ENCODE data around the gene CHD2. TPM values are rescaled to one million over a fixed set of nuclear protein-coding genes. Genes with fewer than 3 reads are reported as not detected.
A peak's percentile ranks its signal among the peaks of the same experiment; 100 is the strongest.

Gene CHD2
- total RNA-seq, 1 experiment from 2014 or later: 63.3 TPM

DNA sequence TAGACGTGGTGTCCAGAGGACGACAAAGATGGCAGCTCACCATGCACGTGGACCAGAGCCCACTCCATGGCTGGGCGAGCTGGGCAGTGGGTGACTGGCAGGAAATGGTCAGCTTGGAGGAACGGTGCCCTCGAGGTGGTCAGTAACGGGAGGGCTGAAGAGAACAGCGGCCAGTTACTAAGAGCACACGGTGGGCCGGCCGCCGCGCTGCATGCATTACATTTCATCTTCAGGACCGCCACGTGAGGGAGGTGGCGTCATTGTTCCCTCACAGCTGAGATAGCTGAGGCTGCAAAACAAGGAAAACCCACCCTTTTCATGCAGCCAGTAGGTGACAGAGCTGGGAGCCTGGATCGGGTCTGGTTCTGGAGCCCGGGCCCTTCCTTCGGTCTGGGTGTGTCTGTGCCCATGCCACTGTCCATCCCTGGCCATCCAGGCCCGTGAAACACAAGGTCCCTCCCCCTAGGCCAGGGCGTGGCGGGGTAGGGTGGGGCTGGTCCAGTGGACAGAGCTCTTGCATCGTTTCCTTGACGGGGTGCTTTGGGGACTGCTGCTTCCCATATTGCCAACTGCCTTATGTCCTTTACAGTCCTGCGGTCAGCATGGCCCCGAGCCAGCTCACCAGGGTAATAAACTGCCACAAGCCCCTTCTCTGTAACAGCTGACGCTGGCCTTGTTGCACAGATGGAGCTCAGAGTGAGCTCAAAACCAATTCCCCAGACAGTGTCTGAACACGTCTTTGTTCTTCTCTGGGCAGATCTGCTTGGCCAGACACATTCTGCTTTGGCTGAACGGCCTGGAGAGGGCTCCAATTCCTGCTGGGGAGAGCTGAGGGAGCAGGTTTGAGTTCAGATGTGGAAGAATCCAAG is 137.1 kb downstream of the CHD2 start:
- no peak overlapping the region for H3K14ac ChIP-seq (ENCODE audit: insufficient read depth, low read length)
- no peak overlapping the region for H2BK12ac ChIP-seq (ENCODE audit: insufficient read length, low read depth, low read length)
- no CpG with 5 or more reads among the region's 29 CpGs for WGBS (ENCODE audit: extremely low coverage, insufficient read length, low lambda C conversion rate)
- no peak overlapping the region for H3K18ac ChIP-seq (ENCODE audit: insufficient read length, low read depth, low read length)
- no peak overlapping the region for H3K4me2 ChIP-seq (ENCODE audit: insufficient read depth, insufficient read length, low read length)
- TF ChIP-seq, protein P1, sequence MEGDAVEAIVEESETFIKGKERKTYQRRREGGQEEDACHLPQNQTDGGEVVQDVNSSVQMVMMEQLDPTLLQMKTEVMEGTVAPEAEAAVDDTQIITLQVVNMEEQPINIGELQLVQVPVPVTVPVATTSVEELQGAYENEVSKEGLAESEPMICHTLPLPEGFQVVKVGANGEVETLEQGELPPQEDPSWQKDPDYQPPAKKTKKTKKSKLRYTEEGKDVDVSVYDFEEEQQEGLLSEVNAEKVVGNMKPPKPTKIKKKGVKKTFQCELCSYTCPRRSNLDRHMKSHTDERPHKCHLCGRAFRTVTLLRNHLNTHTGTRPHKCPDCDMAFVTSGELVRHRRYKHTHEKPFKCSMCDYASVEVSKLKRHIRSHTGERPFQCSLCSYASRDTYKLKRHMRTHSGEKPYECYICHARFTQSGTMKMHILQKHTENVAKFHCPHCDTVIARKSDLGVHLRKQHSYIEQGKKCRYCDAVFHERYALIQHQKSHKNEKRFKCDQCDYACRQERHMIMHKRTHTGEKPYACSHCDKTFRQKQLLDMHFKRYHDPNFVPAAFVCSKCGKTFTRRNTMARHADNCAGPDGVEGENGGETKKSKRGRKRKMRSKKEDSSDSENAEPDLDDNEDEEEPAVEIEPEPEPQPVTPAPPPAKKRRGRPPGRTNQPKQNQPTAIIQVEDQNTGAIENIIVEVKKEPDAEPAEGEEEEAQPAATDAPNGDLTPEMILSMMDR (conservative IDR thresholded peaks at IDR 0.05): 0 out of 3 replicates have a peak, but pooled peaks have one; percentile 10
- no peak overlapping the region for H2BK20ac ChIP-seq (ENCODE audit: low read depth, low read length, poor library complexity, severe bottlenecking)
- no peak overlapping the region for H4K91ac ChIP-seq (ENCODE audit: insufficient read length, low read depth, low read length)
- H4K5ac ChIP-seq (ENCODE audit: insufficient read length, low read depth, low read length): no peak overlapping the region
- H3T11ph ChIP-seq (ENCODE audit: low read length): no peak overlapping the region
- H4K8ac ChIP-seq (replicated peaks; ENCODE audit: insufficient read length, low read depth, low read length): no peak overlapping the region
- peaks cover 4% of the 10 kb centered on the region for H3K27me3 Mint-ChIP-seq (ENCODE audit: low read depth)
- no peak overlapping the region for H2BK15ac ChIP-seq (ENCODE audit: low read depth, low read length)
- peaks cover 12 to 25% of the 10 kb centered on the region in 2 experiments for H3K4me1 Mint-ChIP-seq
- 0 out of 2 replicates have a peak, but pooled peaks cover 1% of the 10 kb centered on the region for H3K79me2 ChIP-seq (ENCODE audit: insufficient read depth, low read length)
- H2AFZ ChIP-seq (ENCODE audit: low read length): no peak overlapping the region
- no peaks in the 10 kb centered on the region for H3K27me3 ChIP-seq (ENCODE audit: insufficient read depth, low read length)
- H3K23ac ChIP-seq (ENCODE audit: insufficient read length, low read depth, low read length): no peak overlapping the region
- H3K9me3 ChIP-seq (ENCODE audit: control insufficient read depth, low read depth, low read length): no peaks in the 10 kb centered on the region
- no peaks in the 10 kb centered on the region for H3K23me2 ChIP-seq (ENCODE audit: insufficient read length, low read depth, low read length, poor library complexity, severe bottlenecking)
- no peak overlapping the region for H3K56ac ChIP-seq (ENCODE audit: insufficient read length, low read depth, low read length)
- no peaks in the 10 kb centered on the region for H3K4me1 ChIP-seq (ENCODE audit: insufficient read depth, low read length)
- no peak overlapping the region for H2BK5ac ChIP-seq (ENCODE audit: insufficient read length, low read length)
- no peaks in the 10 kb centered on the region for H4K20me1 ChIP-seq (ENCODE audit: control insufficient read depth, insufficient read depth, insufficient read length)
- DNase-seq: peak; percentile 19
- no peak overlapping the region for H3K4ac ChIP-seq (ENCODE audit: low read depth, low read length)
- H3K79me1 ChIP-seq (ENCODE audit: insufficient read depth, low read depth, low read length, poor library complexity, severe bottlenecking): no peaks in the 10 kb centered on the region
- H3K27ac ChIP-seq (ENCODE audit: insufficient read length, low read depth, low read length): no peak overlapping the region
- no peak overlapping the region for H2AK5ac ChIP-seq (ENCODE audit: insufficient read length, low read length)
- no peak overlapping the region for H2BK120ac ChIP-seq (ENCODE audit: low read depth, low read length, poor library complexity, severe bottlenecking)
- peak overlapping the region in 1 of 3 experiments; percentile 64; a peak in 2 of 7 replicates for H3K27ac Mint-ChIP-seq
- H3K36me3 Mint-ChIP-seq (ENCODE audit: insufficient read depth in 1 of 3, low read depth in 3 of 3): peaks cover 8 to 11% (median 10%) of the 10 kb centered on the region in 3 experiments; a peak in 6 of 7 replicates
- H3K9ac ChIP-seq (ENCODE audit: extremely low read depth, insufficient read length, low read length): no peak overlapping the region
- H3K9me3 Mint-ChIP-seq: peaks cover 0 to 8% of the 10 kb centered on the region in 2 experiments; a peak in 3 of 5 replicates
- no peak overlapping the region; a peak in 1 of 5 replicates for H3K4me3 Mint-ChIP-seq

Measured in H9 (cell line).